ENCODE data around the gene TAS2R43. TPM values are rescaled to one million over a fixed set of nuclear protein-coding genes. Genes with fewer than 3 reads are reported as not detected.

Gene TAS2R43
- total RNA-seq, 3 donors from 2014 or later, result 5.2 to 9.2 (median 6.1) TPM

DNA sequence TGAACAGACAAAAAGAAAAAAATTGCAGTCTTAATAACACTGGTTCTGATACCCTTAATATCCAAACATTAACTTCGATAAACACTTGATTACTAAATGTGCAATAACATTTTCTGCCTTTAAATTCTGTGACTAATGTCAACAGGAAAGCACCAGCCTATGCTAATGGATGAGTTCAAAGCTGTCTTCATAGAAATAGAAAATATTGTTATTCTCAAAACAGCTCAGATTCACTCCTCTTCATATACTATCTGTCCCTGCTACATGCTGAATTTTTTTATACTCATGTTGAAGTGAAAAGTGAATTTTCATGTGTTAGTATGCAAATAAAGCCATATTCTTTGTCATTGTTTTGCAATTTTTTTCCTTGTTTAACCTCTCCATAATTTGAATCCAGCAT, 13.9 kb downstream of the TAS2R43 start:
- H3K4me3 ChIP-seq, result no peak overlapping the region
- H3K27ac ChIP-seq, result no peak overlapping the region
- intact Hi-C loops (cut with DNase I; ENCODE audit: low total_unique reads), result no loop called here
- peaks cover 0 to 13% of the 10 kb centered on the region in 2 donors for H3K9me3 ChIP-seq
- H3K4me1 ChIP-seq, result no peaks in the 10 kb centered on the region
- no peak for DNase-seq (ENCODE audit: low spot score in 2 of 2)
- TF ChIP-seq POLR2A (IDR thresholded peaks at IDR 0.05) (no peak), POLR2AphosphoS5 (IDR thresholded peaks at IDR 0.05) (no peak)
- TF ChIP-seq, protein P1, sequence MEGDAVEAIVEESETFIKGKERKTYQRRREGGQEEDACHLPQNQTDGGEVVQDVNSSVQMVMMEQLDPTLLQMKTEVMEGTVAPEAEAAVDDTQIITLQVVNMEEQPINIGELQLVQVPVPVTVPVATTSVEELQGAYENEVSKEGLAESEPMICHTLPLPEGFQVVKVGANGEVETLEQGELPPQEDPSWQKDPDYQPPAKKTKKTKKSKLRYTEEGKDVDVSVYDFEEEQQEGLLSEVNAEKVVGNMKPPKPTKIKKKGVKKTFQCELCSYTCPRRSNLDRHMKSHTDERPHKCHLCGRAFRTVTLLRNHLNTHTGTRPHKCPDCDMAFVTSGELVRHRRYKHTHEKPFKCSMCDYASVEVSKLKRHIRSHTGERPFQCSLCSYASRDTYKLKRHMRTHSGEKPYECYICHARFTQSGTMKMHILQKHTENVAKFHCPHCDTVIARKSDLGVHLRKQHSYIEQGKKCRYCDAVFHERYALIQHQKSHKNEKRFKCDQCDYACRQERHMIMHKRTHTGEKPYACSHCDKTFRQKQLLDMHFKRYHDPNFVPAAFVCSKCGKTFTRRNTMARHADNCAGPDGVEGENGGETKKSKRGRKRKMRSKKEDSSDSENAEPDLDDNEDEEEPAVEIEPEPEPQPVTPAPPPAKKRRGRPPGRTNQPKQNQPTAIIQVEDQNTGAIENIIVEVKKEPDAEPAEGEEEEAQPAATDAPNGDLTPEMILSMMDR (IDR thresholded peaks at IDR 0.05), result no peak
- no peaks in the 10 kb centered on the region for H3K27me3 ChIP-seq
- no peaks in the 10 kb centered on the region for H3K36me3 ChIP-seq

DNA sequence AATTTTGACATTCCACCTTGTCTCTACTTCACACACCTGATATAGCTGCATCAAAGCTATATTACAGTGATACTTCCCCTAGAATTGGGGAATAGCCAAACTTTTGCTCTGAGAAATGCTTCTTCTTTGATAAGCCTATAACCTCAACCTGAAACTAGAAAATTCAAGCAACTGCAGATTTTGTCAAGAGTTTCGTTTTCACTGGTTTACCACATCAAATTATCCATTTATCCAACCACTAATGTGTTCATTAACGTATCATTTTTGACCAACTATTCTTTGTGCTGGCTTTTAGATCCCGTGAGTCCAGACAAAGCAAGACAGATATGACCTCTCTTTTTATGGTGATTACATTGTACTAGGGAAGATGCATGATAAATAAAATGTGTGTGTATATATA, 16.5 kb downstream of the TAS2R43 start:
- no peak overlapping the region for H3K4me3 ChIP-seq
- H3K9me3 ChIP-seq, result peaks cover 0 to 4% of the 10 kb centered on the region in 2 donors
- TF ChIP-seq, protein P1 (IDR thresholded peaks at IDR 0.05), result no peak
- TF ChIP-seq POLR2AphosphoS5 (IDR thresholded peaks at IDR 0.05), result no peak
- TF ChIP-seq POLR2A (IDR thresholded peaks at IDR 0.05), result no peak
- H3K4me1 ChIP-seq, result no peaks in the 10 kb centered on the region
- no peaks in the 10 kb centered on the region for H3K36me3 ChIP-seq
- H3K27me3 ChIP-seq, result no peaks in the 10 kb centered on the region
- intact Hi-C loops (cut with DNase I; ENCODE audit: low total_unique reads), result no loop called here
- H3K27ac ChIP-seq, result no peak overlapping the region
- DNase-seq (ENCODE audit: low spot score in 2 of 2), result no peak

DNA sequence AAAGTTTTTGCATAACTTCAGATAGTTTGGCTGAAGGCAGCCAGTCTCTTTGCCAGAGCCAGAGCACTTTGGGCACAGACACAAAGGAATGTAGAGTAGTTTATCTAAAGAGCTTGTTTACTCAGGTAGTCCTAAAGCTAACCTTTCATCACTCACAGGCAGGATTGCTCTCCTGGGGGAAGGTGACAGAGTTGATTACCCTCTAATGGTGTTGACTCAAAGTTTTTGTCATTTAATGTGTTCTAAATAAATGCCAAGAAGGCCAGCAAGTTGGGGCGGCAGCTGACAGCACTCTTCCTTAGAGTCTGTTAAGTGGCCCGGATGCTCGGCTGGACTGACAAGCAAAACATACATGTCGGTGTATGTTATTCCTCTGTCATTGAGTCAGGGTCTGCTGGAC, 20.7 kb downstream of the TAS2R43 start:
- intact Hi-C loops (cut with DNase I; ENCODE audit: low total_unique reads), result no loop called here
- TF ChIP-seq POLR2AphosphoS5 (IDR thresholded peaks at IDR 0.05), result no peak
- TF ChIP-seq, protein P1 (IDR thresholded peaks at IDR 0.05), result no peak
- no peak for TF ChIP-seq POLR2A (IDR thresholded peaks at IDR 0.05)
- H3K9me3 ChIP-seq, result no peaks in the 10 kb centered on the region
- no peak overlapping the region for H3K4me3 ChIP-seq
- no peaks in the 10 kb centered on the region for H3K36me3 ChIP-seq
- no peak overlapping the region for H3K27ac ChIP-seq
- no peaks in the 10 kb centered on the region for H3K4me1 ChIP-seq
- DNase-seq (ENCODE audit: low spot score in 2 of 2), result no peak
- H3K27me3 ChIP-seq, result no peaks in the 10 kb centered on the region

DNA sequence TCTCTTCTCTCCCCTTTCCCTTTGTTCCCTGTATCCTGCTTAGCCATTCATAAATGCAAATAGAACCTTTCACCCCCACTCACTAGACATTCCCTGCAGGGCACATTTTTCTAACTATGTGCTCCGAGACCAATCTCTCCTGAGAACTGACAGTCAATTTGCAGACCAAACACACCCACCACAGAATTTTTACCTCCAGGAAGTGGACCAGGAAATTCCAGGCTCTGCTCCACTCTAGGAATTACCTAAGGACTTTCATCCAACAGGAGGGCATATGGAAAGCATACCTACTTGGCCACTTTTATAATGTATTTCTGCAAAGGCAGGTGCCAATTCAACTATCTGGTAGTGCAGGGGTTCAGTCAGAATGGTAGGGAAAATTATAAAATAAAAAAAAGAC, 21.1 kb downstream of the TAS2R43 start:
- no peaks in the 10 kb centered on the region for H3K27me3 ChIP-seq
- intact Hi-C loops (cut with DNase I; ENCODE audit: low total_unique reads), result no loop called here
- no peaks in the 10 kb centered on the region for H3K36me3 ChIP-seq
- no peak for DNase-seq (ENCODE audit: low spot score in 2 of 2)
- TF ChIP-seq POLR2A (IDR thresholded peaks at IDR 0.05) (no peak), POLR2AphosphoS5 (IDR thresholded peaks at IDR 0.05) (no peak)
- TF ChIP-seq, protein P1 (IDR thresholded peaks at IDR 0.05), result no peak
- no peak overlapping the region for H3K27ac ChIP-seq
- no peaks in the 10 kb centered on the region for H3K9me3 ChIP-seq
- H3K4me1 ChIP-seq, result no peaks in the 10 kb centered on the region
- no peak overlapping the region for H3K4me3 ChIP-seq

DNA sequence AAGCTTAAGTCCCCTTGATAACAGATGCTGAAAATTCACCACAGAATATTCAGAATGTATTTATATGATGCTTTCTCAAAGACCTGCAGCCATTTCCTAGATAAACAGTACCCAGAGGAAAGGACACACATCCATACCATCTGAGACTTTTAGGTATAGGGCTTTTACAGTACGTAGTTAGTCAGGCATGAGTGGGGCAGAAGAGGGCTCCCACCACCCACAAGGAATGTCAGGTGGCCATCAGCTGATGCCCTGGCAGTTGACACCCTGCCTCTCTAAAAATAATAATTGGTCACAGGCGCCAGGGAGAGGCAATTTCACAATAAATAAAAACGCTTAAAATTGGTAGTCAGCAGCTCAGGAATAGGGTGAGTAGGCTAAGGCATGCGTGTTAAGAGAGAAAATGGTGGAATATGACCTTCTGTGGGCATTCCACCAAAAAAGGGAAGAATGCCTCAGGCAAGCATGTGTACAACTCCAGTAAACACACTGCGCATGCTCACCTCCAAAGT, 22.2 kb downstream of the TAS2R43 start:
- no peak overlapping the region for H3K27ac ChIP-seq
- no peaks in the 10 kb centered on the region for H3K4me1 ChIP-seq
- H3K27me3 ChIP-seq, result no peaks in the 10 kb centered on the region
- no peak overlapping the region for H3K4me3 ChIP-seq
- intact Hi-C loops (cut with DNase I; ENCODE audit: low total_unique reads), result no loop called here
- TF ChIP-seq, protein P1 (IDR thresholded peaks at IDR 0.05), result no peak
- no peak for TF ChIP-seq POLR2A (IDR thresholded peaks at IDR 0.05)
- TF ChIP-seq POLR2AphosphoS5 (IDR thresholded peaks at IDR 0.05), result no peak
- DNase-seq (ENCODE audit: low spot score in 2 of 2), result no peak
- no peaks in the 10 kb centered on the region for H3K9me3 ChIP-seq
- H3K36me3 ChIP-seq, result no peaks in the 10 kb centered on the region

Measured in breast epithelium (tissue), 4 donors.